OCI-LY7 (cell line): ENCODE measurements around the gene SV2B.

Experiments
- CTCF ChIP-seq: fragments of 200-600 bp; sonication (generic); conservative IDR thresholded peaks from 2 replicates; pipeline ENCODE4 v1.5.1; 2014; ENCODE audit warnings: mild to moderate bottlenecking, antibody characterized with exemption, low read length, moderate library complexity, mixed read lengths
- EZH2phosphoT487 ChIP-seq: fragments of 200-600 bp; sonication (generic); IDR thresholded peaks from 2 replicates; pipeline ENCODE4 v1.6.1; 2018; ENCODE audit warnings: low read depth, borderline replicate concordance, mild to moderate bottlenecking, mixed run types, antibody characterized with exemption, low read length, moderate library complexity, mixed read lengths

GRCh38 chr15:91243826-91244225 is 143.8 kb downstream of the SV2B start:
- TF ChIP-seq CTCF = no peak
- TF ChIP-seq EZH2phosphoT487 = no peak
